GM21825 (cell line): ENCODE data around the gene BMI1.

Experiments used
- ATAC-seq: cut with Tn5 transposase; IDR thresholded peaks from one replicate; pipeline ENCODE4 v1.9.1; 2021; ENCODE audit warnings: mild to moderate bottlenecking, moderate library complexity; ENCODE audit not compliant: unreplicated experiment

Gene BMI1

DNA sequence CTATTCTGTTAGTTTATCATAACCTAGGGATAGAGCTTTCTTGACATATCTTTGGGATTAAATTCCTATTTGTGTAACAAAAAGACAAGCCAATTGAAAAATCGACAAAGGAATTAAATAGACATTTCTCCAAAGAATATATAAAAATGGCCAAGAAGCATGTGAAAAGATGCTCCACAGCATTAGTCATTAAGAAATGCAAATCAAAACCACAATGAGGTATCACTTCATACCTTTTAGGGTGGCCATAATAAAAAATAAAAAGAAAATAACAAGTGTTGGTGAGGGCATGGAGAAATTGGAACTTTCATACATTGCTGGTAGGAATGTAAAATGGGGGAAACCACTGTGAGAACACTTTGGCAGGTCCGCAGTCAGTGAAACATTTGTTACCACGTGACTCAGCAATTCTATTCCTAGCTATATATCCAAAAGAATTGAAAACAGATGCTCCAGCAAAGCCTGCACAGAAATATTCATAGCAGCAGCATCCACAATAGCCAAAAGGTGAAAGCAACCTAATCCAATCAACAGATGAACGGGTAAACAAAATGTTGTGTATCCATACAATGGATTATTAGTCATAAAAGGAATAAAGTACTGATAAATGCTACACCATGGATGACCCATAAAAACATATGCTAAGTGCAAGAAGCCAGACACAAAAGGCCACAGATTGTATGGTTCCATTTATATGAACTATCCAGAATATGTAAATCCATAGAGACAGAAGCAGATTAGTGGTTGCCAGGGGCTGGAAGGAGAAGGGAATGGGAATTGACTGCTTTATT is 44.9 kb downstream of the BMI1 start:
- ATAC-seq: no peak

DNA sequence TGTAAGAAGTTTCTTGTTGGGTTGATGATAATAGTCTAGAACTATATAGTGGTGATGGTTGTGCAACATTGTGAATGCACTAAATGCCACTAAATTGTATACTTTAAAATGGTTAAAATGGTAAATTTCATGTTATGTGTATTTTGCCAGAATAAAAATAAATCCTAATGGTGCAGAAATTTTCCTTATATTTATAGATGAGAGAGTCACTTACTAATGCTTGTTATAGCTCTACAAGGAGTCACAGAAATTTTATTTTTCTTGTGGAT is 45.5 kb downstream of the BMI1 start:
- ATAC-seq: no peak

DNA sequence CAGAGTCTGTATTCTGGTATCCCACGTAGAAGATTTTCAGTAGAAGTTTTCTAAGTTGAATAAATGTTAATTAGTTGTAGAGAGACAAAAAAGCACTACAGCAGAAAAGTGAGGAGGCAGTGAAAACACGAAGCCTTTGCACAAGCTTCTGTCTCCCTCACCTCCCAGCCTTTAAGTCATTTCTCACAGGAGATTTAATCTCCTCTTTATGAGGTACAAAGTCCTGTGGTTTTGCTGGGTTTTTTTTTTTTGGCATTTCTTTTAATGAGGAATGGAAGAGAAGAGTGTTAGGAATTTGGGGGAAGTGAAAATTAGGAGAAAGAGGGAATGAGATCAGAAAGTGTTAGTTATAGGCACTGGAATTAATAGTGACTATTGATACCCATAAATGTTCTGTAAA is 45.9 kb downstream of the BMI1 start:
- ATAC-seq: no peak

DNA sequence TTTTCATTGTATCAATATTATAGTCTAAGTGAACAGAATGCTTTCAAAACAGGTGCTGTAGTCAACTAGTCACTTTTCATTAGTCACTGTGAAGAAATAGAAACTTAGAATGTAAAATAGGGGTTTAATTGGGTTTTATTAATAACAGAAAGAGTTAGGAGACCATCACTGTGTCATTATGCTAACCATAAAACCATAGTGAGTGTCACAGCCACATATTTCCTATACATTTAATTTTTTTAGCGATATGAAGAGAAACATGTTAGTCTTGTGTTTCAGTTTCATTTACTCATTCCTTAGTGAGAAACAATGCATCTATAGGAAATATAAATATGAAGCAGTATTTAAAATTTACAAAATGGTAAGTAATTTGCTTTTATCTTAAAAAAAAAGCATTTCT is 46.6 kb downstream of the BMI1 start:
- ATAC-seq: no peak

DNA sequence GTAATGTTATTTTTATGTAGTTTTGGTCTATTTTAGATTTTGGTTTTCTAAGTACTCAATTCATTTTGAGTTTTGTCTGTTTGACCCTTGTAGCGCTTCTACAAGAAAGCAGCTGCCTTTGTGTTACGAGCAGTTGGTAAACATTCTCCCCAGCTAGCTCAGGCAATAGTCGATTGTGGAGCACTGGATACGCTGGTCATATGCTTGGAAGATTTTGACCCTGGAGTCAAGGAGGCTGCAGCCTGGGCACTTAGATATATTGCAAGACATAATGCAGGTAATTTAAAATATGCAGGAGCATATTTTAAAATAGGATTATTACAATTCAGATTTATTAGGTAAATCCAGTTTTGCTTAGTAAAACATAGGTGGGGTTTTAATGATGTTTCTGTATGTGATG is 47.5 kb downstream of the BMI1 start:
- ATAC-seq: no peak

DNA sequence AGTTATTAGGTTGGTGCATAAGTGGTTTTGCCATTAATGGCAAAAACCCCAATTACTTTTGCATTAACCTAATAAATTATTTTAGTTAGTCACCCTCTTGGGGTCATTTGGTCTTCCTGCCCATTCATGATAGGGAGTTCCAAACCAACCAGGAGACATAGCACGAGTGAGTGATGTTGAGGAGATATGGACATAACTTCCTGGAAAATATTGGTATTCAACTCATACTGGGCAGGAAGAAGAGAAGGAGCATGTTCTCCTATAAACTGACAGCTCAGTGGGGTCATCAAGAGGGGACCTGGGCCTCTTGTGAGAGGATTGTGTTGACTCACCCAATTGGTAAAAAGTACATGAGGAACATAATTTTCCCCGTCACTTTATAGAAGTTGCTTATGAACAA is 48.1 kb downstream of the BMI1 start:
- ATAC-seq: no peak

DNA sequence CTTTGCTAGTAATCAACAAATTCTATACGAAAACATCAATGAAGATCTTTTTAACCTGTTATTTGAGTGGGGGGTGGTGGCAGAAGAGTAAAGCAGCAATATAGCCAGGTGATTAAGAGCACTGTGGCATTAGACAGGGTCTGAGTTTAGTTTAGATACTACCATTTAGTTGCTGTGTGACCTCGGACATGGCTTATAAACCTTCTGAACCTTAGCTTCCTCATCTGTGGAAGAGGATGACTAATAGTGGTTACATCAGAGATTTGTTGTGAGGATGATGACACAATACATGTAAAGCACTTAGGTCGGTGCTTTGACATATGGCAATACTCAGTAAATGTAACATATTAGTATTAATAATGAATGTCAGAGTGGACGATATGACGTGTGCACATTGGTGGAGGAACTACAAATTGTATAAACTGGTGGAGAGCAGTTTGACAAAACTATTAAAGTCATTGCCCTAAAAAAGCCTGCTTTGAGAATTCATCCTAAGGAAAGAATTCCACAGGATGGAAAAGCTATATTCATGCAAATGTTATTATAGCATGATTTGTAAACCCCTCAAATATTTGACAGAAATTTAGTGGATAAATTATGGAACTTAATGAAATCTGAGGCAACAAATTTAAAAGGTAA is 48.7 kb downstream of the BMI1 start:
- ATAC-seq: no peak

DNA sequence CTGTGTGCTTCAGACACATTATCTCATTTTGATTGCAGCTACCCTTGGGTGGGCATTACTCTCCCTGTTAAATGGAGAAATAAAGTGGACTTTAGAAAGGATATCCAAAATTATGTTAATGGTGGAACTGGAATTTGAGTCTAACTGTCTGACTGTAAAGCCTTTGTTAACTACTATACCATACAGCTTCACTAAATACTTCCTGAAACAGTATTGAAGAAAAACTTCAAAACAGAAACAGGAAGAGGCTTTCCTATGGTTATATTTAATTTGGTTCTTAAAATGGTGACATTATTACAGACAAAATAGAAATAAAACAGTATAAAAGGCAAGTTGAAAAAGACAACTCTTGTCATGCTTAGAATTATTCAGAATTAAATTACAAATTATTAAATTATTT is 49.4 kb downstream of the BMI1 start:
- ATAC-seq: no peak

DNA sequence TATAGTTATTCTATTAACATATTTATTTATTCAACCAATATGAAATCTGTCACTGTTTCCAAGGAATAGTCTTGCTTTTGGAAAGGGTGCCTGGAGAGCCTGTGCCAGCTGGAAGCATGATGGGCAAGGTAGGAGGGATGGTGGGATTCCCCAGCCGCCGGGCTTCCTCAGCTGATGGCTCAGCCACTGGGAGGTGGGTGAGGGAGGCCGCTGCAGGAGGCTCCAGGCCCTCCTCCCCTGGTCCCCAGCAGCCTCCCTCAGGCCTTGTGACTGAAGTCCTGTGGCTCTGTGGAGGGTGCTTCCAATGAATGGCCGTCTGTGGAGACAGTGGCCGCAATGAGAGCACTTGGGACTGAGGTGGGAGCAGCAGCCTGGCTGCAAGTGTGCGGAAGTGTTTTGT is 51.4 kb downstream of the BMI1 start:
- no peak for ATAC-seq

DNA sequence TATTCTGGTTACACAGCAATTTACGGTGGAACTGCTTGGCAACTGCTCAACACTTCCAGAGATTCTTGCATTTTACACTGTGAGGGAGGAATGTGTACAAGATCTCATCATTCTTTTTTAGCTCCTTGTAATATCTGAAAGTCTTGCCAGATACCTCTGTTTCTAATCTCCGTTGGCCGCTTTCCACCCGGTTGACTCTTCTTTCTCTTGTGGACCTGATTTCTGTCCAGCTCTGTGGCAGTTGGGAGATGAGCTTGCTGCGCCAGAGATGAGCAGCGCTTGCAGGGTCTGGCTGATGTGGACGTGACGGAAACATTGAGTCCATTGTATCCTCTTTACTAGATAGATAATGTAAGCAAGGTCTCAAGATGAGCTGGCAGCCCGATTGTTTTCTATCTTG is 52.0 kb downstream of the BMI1 start:
- ATAC-seq: no peak

DNA sequence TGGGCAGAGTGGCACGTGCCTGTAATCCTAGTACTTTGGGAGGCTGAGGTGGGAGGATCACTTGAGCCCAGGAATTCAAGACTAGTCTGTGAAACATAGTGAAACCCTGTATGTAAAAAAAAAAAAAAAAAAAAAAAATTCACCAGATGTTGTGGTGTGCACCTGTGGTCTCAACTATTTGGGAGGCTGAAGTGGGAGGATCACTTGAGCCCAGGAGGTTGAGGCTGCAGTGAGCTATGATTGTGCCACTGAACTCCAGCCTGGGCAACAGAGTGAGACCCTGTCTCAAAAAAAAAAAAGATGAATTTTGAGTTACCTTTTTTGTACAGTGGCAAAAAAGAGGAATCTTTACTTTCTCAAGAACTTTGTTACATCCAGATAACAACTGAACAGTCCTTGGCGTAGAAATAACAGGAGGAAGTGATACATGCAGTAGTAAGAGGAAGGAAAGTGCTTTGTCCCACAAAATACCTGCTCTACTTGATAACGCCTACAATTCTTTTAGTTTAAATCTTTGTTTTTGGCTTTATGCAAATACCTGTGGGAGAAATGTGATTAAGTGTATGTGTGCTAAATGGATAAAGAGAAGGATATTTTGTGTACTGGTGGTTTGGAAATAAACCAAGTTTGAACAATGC is 53.7 kb downstream of the BMI1 start:
- ATAC-seq: no peak

DNA sequence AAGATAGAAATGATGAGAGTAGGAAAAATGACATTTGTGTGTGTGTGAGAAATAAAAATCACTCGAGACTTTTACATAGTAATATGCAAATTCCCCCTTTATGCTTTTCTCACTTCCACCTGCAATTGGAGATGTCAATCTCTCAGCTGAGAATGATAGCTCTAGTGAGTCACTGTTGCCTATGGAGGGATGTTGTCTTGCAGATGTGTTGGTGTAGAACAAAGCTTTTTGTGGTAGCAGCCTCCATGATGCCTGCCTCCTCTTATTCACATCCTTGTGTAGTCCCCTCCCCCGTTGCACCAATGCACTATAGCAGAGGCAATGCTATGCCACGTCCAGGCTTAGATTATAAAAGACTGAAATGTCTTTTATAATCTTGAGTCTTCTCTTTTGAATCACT is 58.2 kb downstream of the BMI1 start:
- peak; percentile 50 for ATAC-seq
